ENCODE data around the gene DOK5. TPM values are rescaled to one million over a fixed set of nuclear protein-coding genes. Genes with fewer than 3 reads are reported as not detected.
A peak's percentile ranks its signal among the peaks of the same experiment; 100 is the strongest.

The DOK5 gene
- total and polyA plus RNA-seq, 10 of the 15 experiments (the other 5 are each of a cell fraction or from before 2014, with no cell fraction given) = 0.03 TPM; not detected in 9

GRCh38 chr20:54668271-54669039 is 193.1 kb downstream of the DOK5 start:
- in situ Hi-C loops (cut with MboI) = no loop called here
- 24% methylated on average over 12 of the region's 12 CpGs for WGBS (ENCODE audit: insufficient coverage, insufficient replicate concordance, low lambda C conversion rate, missing lambda C conversion rate)
- no peaks in the 10 kb centered on the region for H3K4me1 ChIP-seq (ENCODE audit: control insufficient read depth, insufficient read depth, low read length)
- SMC1A ChIA-PET (ENCODE audit: uncharacterized antibody, unreplicated experiment) = no interaction called here
- H3K79me2 ChIP-seq (ENCODE audit: control insufficient read depth, insufficient read depth, low read length) = no peaks in the 10 kb centered on the region
- RAD21 ChIA-PET (ENCODE audit: unreplicated experiment) = no interaction called here
- H3K9ac ChIP-seq (ENCODE audit: control insufficient read depth, insufficient read depth, low read length) = no peak overlapping the region
- ATAC-seq = peak; percentile 92
- H2AFZ ChIP-seq (ENCODE audit: control insufficient read depth, low read depth, low read length) = no peak overlapping the region
- BruUV-seq (replicated peaks) = no TSS peak
- H3K9me3 ChIP-seq (replicated peaks; ENCODE audit: control insufficient read depth, insufficient read depth, low read length) = no peaks in the 10 kb centered on the region
- CTCF ChIA-PET = interaction anchor here (0.6 to 2.5 kb wide), 10 partner anchors 10 to 1582 kb away, joined by 3 to 18 read pairs (median 3); no protein-coding TSS in a partner anchor
- POLR2A ChIA-PET = interaction anchor here (0.6 kb wide), 1 partner anchor 1901 kb away, joined by 7 read pairs; no protein-coding TSS in a partner anchor
- DNase-seq (ENCODE audit: low read depth, low spot score) = no peak
- H3K4me3 ChIP-seq = no peak overlapping the region
- H3K27me3 ChIP-seq (replicated peaks in 1 of 2; ENCODE audit: control insufficient read depth in 2 of 2, insufficient read depth in 2 of 2, low read length in 1 of 2) = no peaks in the 10 kb centered on the region
- no peaks in the 10 kb centered on the region for H3K36me3 ChIP-seq (ENCODE audit: control insufficient read depth in 2 of 2, insufficient read depth in 2 of 2, low read length in 1 of 2)
- TF ChIP-seq NFXL1 (IDR thresholded peaks at IDR 0.05; ENCODE audit: borderline replicate concordance) (peak; percentile 77), SMC3 (IDR thresholded peaks at IDR 0.05; ENCODE audit: borderline replicate concordance, low read length) (peak; percentile 35; the same call in 1 of the 2 replicates), CTCF (IDR thresholded peaks at IDR 0.05 in 2 of 3, conservative IDR thresholded peaks at IDR 0.05 in 1 of 3; ENCODE audit: control insufficient read depth in 2 of 3, extremely low read depth in 1 of 3, insufficient read depth in 1 of 3, low read depth in 3 of 3, low read length in 3 of 3) (peak; percentile 61 to 75 (median 73)), RAD21 (IDR thresholded peaks at IDR 0.05; ENCODE audit: insufficient read depth, low read depth, low read length) (peak; percentile 41; the same call in 1 of the 2 replicates), RELA (IDR thresholded peaks at IDR 0.05; ENCODE audit: borderline replicate concordance, partially characterized antibody) (no peak)
- H4K20me1 ChIP-seq (ENCODE audit: control insufficient read depth, insufficient read depth) = no peaks in the 10 kb centered on the region
- H3K27ac ChIP-seq (ENCODE audit: control insufficient read depth, insufficient read depth) = no peak overlapping the region
- no peak for FAIRE-seq
- H3K4me2 ChIP-seq (ENCODE audit: control insufficient read depth, insufficient read depth) = no peak overlapping the region
- intact Hi-C loops (cut with micrococcal nuclease; ENCODE audit: unreplicated experiment) = loop anchor here (10.0 kb wide), 1 partner anchor 316 kb away; no protein-coding TSS in a partner anchor
